ENCODE measurements around the gene ESRRB.

DNA sequence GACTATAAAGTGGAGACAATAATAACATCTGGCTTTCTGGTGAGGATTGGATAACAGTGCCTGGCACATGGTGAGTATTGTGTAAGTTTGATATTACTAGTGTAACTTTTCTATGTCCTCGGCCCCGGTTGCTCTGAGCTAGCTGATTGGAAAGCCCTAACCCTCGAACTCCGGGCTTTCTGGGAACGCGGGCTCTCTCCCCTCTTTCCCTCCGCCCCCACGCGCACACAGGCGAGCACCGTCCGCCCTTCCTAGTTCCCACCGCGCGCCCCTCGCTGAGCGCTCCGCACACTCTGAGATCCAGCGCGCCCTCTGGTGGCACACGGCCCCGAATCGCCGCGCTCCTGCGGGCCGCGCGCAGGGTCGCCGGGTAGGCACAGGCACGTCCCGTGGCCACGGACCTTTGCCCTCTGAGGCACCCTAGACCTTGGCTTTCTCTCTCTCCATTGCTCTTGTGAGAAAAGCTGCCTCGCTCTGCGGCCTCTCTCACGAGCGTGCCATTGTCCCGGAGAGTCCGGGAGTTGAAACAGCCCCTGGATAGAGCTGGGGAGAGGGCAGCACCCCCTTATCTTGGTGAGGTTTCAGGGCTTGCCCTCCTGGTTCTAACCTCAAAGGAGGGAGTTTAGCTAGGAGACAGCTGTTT lies 23.2 kb upstream of the ESRRB start:
- TF ChIP-seq POLR2AphosphoS5 (IDR thresholded peaks at IDR 0.05; ENCODE audit: low read depth, low read length) (no peak), TAF1 (IDR thresholded peaks at IDR 0.05; ENCODE audit: borderline replicate concordance, insufficient read depth, low read length) (no peak), SIN3A (IDR thresholded peaks at IDR 0.05; ENCODE audit: borderline replicate concordance, insufficient read depth, low read length) (no peak), FOXP2 (optimal IDR thresholded peaks at IDR 0.05; ENCODE audit: borderline replicate concordance, extremely low read depth, extremely low read length, insufficient read depth) (peak; percentile 66)
- TF ChIP-seq, protein P1, sequence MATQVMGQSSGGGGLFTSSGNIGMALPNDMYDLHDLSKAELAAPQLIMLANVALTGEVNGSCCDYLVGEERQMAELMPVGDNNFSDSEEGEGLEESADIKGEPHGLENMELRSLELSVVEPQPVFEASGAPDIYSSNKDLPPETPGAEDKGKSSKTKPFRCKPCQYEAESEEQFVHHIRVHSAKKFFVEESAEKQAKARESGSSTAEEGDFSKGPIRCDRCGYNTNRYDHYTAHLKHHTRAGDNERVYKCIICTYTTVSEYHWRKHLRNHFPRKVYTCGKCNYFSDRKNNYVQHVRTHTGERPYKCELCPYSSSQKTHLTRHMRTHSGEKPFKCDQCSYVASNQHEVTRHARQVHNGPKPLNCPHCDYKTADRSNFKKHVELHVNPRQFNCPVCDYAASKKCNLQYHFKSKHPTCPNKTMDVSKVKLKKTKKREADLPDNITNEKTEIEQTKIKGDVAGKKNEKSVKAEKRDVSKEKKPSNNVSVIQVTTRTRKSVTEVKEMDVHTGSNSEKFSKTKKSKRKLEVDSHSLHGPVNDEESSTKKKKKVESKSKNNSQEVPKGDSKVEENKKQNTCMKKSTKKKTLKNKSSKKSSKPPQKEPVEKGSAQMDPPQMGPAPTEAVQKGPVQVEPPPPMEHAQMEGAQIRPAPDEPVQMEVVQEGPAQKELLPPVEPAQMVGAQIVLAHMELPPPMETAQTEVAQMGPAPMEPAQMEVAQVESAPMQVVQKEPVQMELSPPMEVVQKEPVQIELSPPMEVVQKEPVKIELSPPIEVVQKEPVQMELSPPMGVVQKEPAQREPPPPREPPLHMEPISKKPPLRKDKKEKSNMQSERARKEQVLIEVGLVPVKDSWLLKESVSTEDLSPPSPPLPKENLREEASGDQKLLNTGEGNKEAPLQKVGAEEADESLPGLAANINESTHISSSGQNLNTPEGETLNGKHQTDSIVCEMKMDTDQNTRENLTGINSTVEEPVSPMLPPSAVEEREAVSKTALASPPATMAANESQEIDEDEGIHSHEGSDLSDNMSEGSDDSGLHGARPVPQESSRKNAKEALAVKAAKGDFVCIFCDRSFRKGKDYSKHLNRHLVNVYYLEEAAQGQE (IDR thresholded peaks at IDR 0.05; ENCODE audit: insufficient read depth in 1 of 2, low read depth in 2 of 2, low read length in 2 of 2) = no peak

All from PFSK-1 (cell line).